ENCODE data around the gene CHST1.

CHST1 gene

GRCh38 chr11:45622861-45623260, 42.6 kb downstream of the CHST1 start:
- no peak for DNase-seq
- TF ChIP-seq GATA1 (IDR thresholded peaks at IDR 0.05; ENCODE audit: low read depth, low read length) (no peak), POLR2A (IDR thresholded peaks at IDR 0.05; ENCODE audit: low read length) (no peak)

GRCh38 chr11:45622283-45622682, 43.1 kb downstream of the CHST1 start:
- no peak for DNase-seq
- TF ChIP-seq GATA1 (IDR thresholded peaks at IDR 0.05; ENCODE audit: low read depth, low read length) (no peak), POLR2A (IDR thresholded peaks at IDR 0.05; ENCODE audit: low read length) (no peak)

GRCh38 chr11:45621588-45621987, 43.8 kb downstream of the CHST1 start:
- DNase-seq, result no peak
- TF ChIP-seq POLR2A (IDR thresholded peaks at IDR 0.05; ENCODE audit: low read length), result no peak
- no peak for TF ChIP-seq GATA1 (IDR thresholded peaks at IDR 0.05; ENCODE audit: low read depth, low read length)

GRCh38 chr11:45620243-45620642, 45.2 kb downstream of the CHST1 start:
- TF ChIP-seq POLR2A (IDR thresholded peaks at IDR 0.05; ENCODE audit: low read length) (no peak), GATA1 (IDR thresholded peaks at IDR 0.05; ENCODE audit: low read depth, low read length) (no peak)
- DNase-seq, result no peak

- DNase-seq, result no peak
- TF ChIP-seq GATA1 (IDR thresholded peaks at IDR 0.05; ENCODE audit: low read depth, low read length) (no peak), POLR2A (IDR thresholded peaks at IDR 0.05; ENCODE audit: low read length) (no peak)
Observed at GRCh38 chr11:45618897-45619296, 46.5 kb downstream of the CHST1 start.

- no peak for TF ChIP-seq GATA1 (IDR thresholded peaks at IDR 0.05; ENCODE audit: low read depth, low read length)
- no peak for TF ChIP-seq POLR2A (IDR thresholded peaks at IDR 0.05; ENCODE audit: low read length)
- no peak for DNase-seq
Observed at GRCh38 chr11:45617871-45618601, 47.4 kb downstream of the CHST1 start.

GRCh38 chr11:45616802-45617549, 48.4 kb downstream of the CHST1 start:
- no peak for DNase-seq

GRCh38 chr11:45615182-45615792, 50.1 kb downstream of the CHST1 start:
- DNase-seq, result no peak
- TF ChIP-seq GATA1 (IDR thresholded peaks at IDR 0.05; ENCODE audit: low read depth, low read length) (no peak), POLR2A (IDR thresholded peaks at IDR 0.05; ENCODE audit: low read length) (no peak)

More at GRCh38 chr11:45616802-45617549, 48.4 kb downstream of the CHST1 start:
- TF ChIP-seq GATA1 (IDR thresholded peaks at IDR 0.05; ENCODE audit: low read depth, low read length), result no peak
- no peak for TF ChIP-seq POLR2A (IDR thresholded peaks at IDR 0.05; ENCODE audit: low read length)

GRCh38 chr11:45614196-45614828, 51.1 kb downstream of the CHST1 start:
- no peak for DNase-seq
- TF ChIP-seq POLR2A (IDR thresholded peaks at IDR 0.05; ENCODE audit: low read length) (no peak), GATA1 (IDR thresholded peaks at IDR 0.05; ENCODE audit: low read depth, low read length) (no peak)

GRCh38 chr11:45610627-45611026, 54.8 kb downstream of the CHST1 start:
- DNase-seq, result no peak
- TF ChIP-seq GATA1 (IDR thresholded peaks at IDR 0.05; ENCODE audit: low read depth, low read length) (no peak), POLR2A (IDR thresholded peaks at IDR 0.05; ENCODE audit: low read length) (no peak)

GRCh38 chr11:45609902-45610301, 55.5 kb downstream of the CHST1 start:
- DNase-seq, result no peak
- TF ChIP-seq POLR2A (IDR thresholded peaks at IDR 0.05; ENCODE audit: low read length), result no peak
- TF ChIP-seq GATA1 (IDR thresholded peaks at IDR 0.05; ENCODE audit: low read depth, low read length), result no peak

GRCh38 chr11:45609337-45609736, 56.1 kb downstream of the CHST1 start:
- no peak for DNase-seq
- no peak for TF ChIP-seq POLR2A (IDR thresholded peaks at IDR 0.05; ENCODE audit: low read length)
- TF ChIP-seq GATA1 (IDR thresholded peaks at IDR 0.05; ENCODE audit: low read depth, low read length), result no peak

GRCh38 chr11:45607995-45608394, 57.4 kb downstream of the CHST1 start:
- DNase-seq, result no peak
- TF ChIP-seq GATA1 (IDR thresholded peaks at IDR 0.05; ENCODE audit: low read depth, low read length) (no peak), POLR2A (IDR thresholded peaks at IDR 0.05; ENCODE audit: low read length) (no peak)

Measured in erythroblast (primary cell).